Karpas-422 (cell line): ENCODE measurements around the gene RMND5A. TPM values are rescaled to one million over a fixed set of nuclear protein-coding genes. Genes with fewer than 3 reads are reported as not detected.
A peak's percentile ranks its signal among the peaks of the same experiment; 100 is the strongest.
"Not testable (repeated sequence)": the region's sequence is repeated elsewhere in the genome, so short reads cannot be mapped to it uniquely, and the experiment has no call there.

Experiments
- DNase-seq: peaks from one replicate; pipeline ENCODE4 v3.0.0-alpha.2; 2015
- H2AFZ ChIP-seq: fragments of 200-600 bp; sonication (generic); 2 replicates; pipeline ENCODE4 v1.6.1; 2014; ENCODE audit warnings: antibody characterized with exemption, low read length, mixed read lengths
- H3K27ac ChIP-seq: fragments of 200-600 bp; sonication (generic); 2 replicates; pipeline ENCODE4 v1.5.1; 2014; ENCODE audit warnings: mild to moderate bottlenecking, low read length, moderate library complexity
- H3K27me3 ChIP-seq: fragments of 200-600 bp; sonication (generic); 2 replicates; pipeline ENCODE4 v1.6.1; 2014; ENCODE audit warnings: low read length, mixed read lengths
- H3K36me3 ChIP-seq: fragments of 200-600 bp; sonication (generic); 2 replicates; pipeline ENCODE4 v1.6.1; 2014; ENCODE audit warnings: low read length, mixed read lengths; ENCODE audit not compliant: insufficient read depth
- H3K4me1 ChIP-seq: fragments of 200-600 bp; sonication (generic); 2 replicates; pipeline ENCODE4 v1.6.1; 2014; ENCODE audit warnings: mild to moderate bottlenecking, low read length, mixed read lengths
- H3K4me2 ChIP-seq: fragments of 200-600 bp; sonication (generic); 2 replicates; pipeline ENCODE4 v1.6.1; 2014; ENCODE audit warnings: low read length, low read depth, mild to moderate bottlenecking; ENCODE audit not compliant: poor library complexity, severe bottlenecking
- H3K4me3 ChIP-seq: fragments of 200-600 bp; sonication (generic); 2 replicates; pipeline ENCODE4 v1.5.1; 2014; ENCODE audit warnings: mild to moderate bottlenecking, antibody characterized with exemption, low read length, mixed read lengths
- H3K79me2 ChIP-seq: fragments of 200-600 bp; sonication (generic); 2 replicates; pipeline ENCODE4 v1.6.1; 2014; ENCODE audit warnings: mild to moderate bottlenecking, low read length, mixed read lengths
- H3K9ac ChIP-seq: fragments of 200-600 bp; sonication (generic); 2 replicates; pipeline ENCODE4 v1.6.0; 2014; ENCODE audit warnings: low read length
- H3K9me2 ChIP-seq: fragments of 200-600 bp; sonication (generic), shearing (Covaris generic); replicated peaks from 2 replicates; pipeline ENCODE4 v1.6.0; 2014; ENCODE audit warnings: mild to moderate bottlenecking, low read length, moderate library complexity; ENCODE audit not compliant: insufficient read depth
- H3K9me3 ChIP-seq: fragments of 300-700, 200-600 bp; sonication (generic); 2 replicates; pipeline ENCODE4 v1.6.1; 2014; ENCODE audit warnings: low read length, mixed read lengths
- H4K20me1 ChIP-seq: fragments of 200-600 bp; sonication (generic); 2 replicates; pipeline ENCODE4 v1.6.1; 2014; ENCODE audit warnings: mild to moderate bottlenecking, antibody characterized with exemption, low read length, low read depth; ENCODE audit not compliant: insufficient read depth
- total RNA-seq: library from RNA; depleted of rRNA; stranded (reverse); fragments of >200 nt; shearing (Covaris generic); gene quantifications from 2 replicates; pipeline ENCODE4 v1.2.3, GENCODE V29; 2014; ENCODE audit warnings: low replicate concordance

Gene RMND5A
- total RNA-seq, 1 experiment from 2014 or later, result 180 TPM

DNA sequence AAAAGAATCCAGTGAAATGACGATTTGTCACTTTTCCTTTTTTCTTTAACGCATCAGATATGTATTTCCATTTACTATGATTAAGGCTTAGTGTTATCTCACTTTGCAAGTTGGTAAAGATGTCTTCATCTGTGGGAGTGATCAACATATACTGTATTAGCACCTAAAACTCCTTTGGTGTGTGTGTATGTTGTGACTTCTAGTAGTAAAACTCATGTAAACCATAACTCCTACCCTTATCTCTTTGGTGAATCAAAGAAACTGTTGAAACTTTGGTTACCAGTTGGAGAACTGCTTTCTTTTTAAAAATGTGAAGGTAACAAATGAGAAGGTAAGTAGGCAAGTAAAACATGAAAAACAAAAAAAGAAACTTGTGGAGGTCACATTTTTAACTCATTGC is 5.6 kb downstream of the RMND5A start:
- H3K9me3 ChIP-seq, H3K4me1 ChIP-seq, H3K9ac ChIP-seq, H4K20me1 ChIP-seq, H3K27me3 ChIP-seq, H2AFZ ChIP-seq, DNase-seq, H3K4me2 ChIP-seq, H3K36me3 ChIP-seq, H3K27ac ChIP-seq, H3K9me2 ChIP-seq, H3K4me3 ChIP-seq: not testable (repeated sequence)
- peaks cover 28% of the 10 kb centered on the region for H3K79me2 ChIP-seq

DNA sequence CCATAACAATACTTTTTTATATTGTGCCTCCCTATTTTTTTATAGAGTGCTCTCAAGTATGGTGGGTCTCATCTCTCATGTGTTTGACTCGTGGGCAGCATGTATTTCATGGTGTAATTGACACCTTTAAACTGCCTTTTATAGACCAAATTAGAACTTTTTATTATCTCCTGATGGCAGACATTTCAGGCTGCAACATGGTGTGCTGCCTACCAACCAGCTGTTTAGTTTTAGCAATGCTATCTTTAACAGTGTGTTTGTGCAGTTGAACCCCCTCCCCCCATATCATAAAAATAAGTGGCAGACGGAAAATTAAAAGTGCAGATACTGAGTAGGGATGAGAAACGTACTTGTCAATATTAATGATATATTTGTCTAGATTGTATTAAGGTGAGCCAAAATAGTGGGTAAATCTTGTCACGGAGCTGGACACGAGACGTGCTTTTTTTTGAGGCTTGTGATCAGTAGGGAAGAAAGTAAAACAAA is 12.0 kb downstream of the RMND5A start:
- not testable (repeated sequence) for H3K36me3 ChIP-seq, H4K20me1 ChIP-seq, H3K4me1 ChIP-seq, H3K9ac ChIP-seq, H3K4me2 ChIP-seq, H3K27me3 ChIP-seq, H3K9me2 ChIP-seq, H2AFZ ChIP-seq, H3K27ac ChIP-seq, H3K9me3 ChIP-seq, H3K4me3 ChIP-seq
- peaks cover 38% of the 10 kb centered on the region for H3K79me2 ChIP-seq
- DNase-seq, result peak; percentile 16

DNA sequence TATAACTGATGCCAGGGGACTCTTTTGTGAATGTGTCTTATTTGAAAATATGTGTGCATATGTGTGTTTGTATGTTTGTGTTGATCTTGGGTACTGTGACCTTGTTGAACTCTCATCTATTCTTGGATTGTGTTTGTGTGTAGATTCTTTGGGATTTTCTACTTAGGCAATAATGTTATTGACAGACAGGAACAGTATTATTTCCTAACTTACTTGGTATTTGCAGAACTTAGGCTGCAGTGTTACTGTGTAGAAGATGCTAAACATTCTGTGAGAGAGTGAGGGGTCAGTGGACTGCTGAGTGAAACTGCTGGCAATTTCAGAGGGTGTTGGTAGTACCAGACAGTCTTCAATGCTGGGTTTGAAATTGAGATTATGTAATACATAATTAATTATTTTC is 12.7 kb downstream of the RMND5A start:
- H3K9me3 ChIP-seq, result not testable (repeated sequence)

DNA sequence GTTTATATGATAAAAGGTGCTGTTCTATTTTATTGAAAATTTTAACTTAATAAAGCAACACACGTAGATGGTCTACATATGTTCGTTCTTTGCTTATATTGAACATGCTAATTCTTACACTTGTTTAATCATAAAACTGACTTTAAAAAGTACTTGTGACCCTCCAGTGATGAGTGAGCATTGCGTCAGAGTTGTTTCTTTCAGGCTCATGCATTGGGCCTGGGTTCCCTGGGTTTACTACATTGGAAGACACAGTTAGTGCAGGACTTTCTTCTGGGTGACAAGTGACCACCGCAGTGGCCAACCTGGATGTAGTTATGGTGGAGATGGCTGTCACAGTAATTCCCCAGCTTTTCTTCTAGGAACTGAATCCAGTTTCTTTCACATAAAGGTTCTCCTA is 13.4 kb downstream of the RMND5A start:
- peaks cover 34% of the 10 kb centered on the region for H3K79me2 ChIP-seq
- not testable (repeated sequence) for H3K9ac ChIP-seq, H3K9me2 ChIP-seq, H4K20me1 ChIP-seq, H3K4me2 ChIP-seq, H3K4me3 ChIP-seq, H3K27me3 ChIP-seq, DNase-seq, H3K27ac ChIP-seq, H3K36me3 ChIP-seq, H3K9me3 ChIP-seq, H2AFZ ChIP-seq, H3K4me1 ChIP-seq

More for the DNA sequence above, 12.7 kb downstream of the RMND5A start:
- H3K9ac ChIP-seq, H3K9me2 ChIP-seq, H3K4me3 ChIP-seq, DNase-seq, H3K4me1 ChIP-seq, H3K36me3 ChIP-seq, H2AFZ ChIP-seq, H4K20me1 ChIP-seq, H3K27me3 ChIP-seq, H3K4me2 ChIP-seq, H3K27ac ChIP-seq: not testable (repeated sequence)
- peaks cover 37% of the 10 kb centered on the region for H3K79me2 ChIP-seq

DNA sequence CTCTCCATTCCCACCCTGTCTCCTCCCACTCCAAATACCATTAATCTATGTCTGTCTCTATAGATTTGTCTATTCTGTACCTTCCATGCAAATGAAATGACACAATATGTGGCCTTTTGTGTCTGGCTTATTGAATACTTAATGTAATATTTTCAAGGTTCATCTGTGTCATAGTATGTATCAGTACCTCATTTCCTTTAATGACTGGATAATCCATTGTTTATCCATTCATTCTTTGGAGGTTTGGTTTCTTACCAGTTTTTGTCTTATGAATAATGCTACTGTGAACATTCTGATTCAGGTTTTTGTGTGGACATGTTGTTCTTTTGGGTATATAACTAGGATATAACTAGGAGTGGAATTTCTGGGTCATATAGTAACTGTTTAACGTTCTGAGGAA is 14.8 kb downstream of the RMND5A start:
- H3K4me3 ChIP-seq, H3K9ac ChIP-seq, H3K4me1 ChIP-seq, H3K9me3 ChIP-seq, H2AFZ ChIP-seq, H4K20me1 ChIP-seq, H3K4me2 ChIP-seq, H3K9me2 ChIP-seq, H3K27ac ChIP-seq, H3K27me3 ChIP-seq, H3K36me3 ChIP-seq: not testable (repeated sequence)
- peaks cover 25% of the 10 kb centered on the region for H3K79me2 ChIP-seq
- DNase-seq, result peak; percentile 7

DNA sequence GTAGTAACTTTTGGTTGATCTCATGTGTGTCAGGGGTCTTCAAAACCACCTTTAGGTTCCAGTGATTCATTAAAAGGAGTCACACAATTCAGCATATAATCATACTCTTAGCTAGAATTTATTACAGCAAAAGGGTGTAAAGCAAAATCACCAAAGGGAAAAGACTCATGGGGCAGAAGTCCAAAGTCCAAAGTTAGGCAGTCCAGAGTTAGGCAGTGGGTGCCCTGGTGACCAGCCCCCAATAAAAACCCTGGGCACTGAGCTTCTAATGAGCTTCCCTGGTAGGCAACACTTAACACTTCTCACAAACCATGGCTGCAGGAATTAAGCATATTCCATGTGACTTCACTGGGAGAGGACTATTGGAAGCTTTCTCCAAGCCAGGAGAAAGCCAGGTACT is 19.4 kb downstream of the RMND5A start:
- H3K4me2 ChIP-seq, H3K9ac ChIP-seq, H3K27me3 ChIP-seq, H2AFZ ChIP-seq, H3K9me2 ChIP-seq, DNase-seq, H3K4me3 ChIP-seq, H3K36me3 ChIP-seq, H4K20me1 ChIP-seq, H3K4me1 ChIP-seq, H3K27ac ChIP-seq, H3K9me3 ChIP-seq: not testable (repeated sequence)
- H3K79me2 ChIP-seq, result peaks cover 24% of the 10 kb centered on the region

DNA sequence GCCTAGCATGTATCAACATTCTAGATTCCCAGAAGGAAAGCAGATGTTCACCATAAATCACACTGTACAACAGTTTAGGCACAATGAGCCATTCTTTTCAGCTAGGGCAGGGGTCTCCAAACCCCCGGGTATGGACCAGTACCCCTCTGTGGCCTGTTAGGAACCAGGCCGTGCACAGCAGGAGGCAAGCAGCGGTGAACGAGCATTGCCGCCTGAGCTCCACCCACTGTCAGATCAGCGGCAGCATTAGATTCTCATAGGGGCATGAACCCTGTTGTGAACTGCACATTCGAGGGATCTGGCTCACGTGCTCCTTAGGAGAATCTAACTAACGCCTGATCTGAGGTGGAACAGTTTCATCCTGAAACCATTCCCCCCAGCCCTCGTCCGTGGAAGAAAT is 19.8 kb downstream of the RMND5A start:
- H3K79me2 ChIP-seq, result peaks cover 25% of the 10 kb centered on the region
- DNase-seq, H3K9ac ChIP-seq, H3K9me2 ChIP-seq, H2AFZ ChIP-seq, H3K4me1 ChIP-seq, H3K27ac ChIP-seq, H3K4me3 ChIP-seq, H3K4me2 ChIP-seq, H4K20me1 ChIP-seq, H3K9me3 ChIP-seq, H3K36me3 ChIP-seq, H3K27me3 ChIP-seq: not testable (repeated sequence)

DNA sequence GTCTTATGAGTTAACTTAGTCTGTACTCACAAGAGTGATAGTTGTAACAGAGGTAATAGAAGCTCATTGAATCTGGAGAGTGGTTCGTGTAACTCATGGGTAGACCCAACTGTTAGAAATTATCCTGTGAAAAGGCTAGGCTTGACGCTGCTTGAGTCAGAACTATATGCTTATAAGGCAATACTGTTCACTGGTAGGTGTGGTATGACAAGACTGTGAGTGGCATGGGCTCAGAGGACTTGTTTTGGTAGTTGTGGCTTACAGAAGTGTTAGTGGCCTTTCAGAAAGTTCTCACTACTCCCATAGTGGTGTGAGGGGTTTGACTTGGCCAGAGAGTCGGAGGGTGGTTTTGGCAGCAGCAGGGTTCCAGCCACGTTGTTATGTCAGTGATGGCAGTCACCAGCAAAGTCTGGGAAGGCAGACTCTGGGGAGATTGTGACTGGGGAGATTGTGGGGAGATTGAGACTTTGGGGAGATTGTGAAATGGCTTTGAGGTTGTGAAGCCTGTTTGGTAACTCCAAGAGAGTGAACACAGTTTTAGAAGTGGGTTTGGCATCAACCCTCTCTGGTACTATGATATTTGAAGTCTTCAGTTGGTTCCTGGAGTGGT is 21.9 kb downstream of the RMND5A start:
- H4K20me1 ChIP-seq, H2AFZ ChIP-seq, DNase-seq, H3K4me2 ChIP-seq, H3K27ac ChIP-seq, H3K27me3 ChIP-seq, H3K9me2 ChIP-seq, H3K9me3 ChIP-seq, H3K9ac ChIP-seq, H3K4me3 ChIP-seq: not testable (repeated sequence)
- H3K36me3 ChIP-seq, result peaks cover 24% of the 10 kb centered on the region; the same call in 1 of the 2 replicates
- peaks cover 31% of the 10 kb centered on the region for H3K4me1 ChIP-seq
- H3K79me2 ChIP-seq, result peaks cover 42% of the 10 kb centered on the region

DNA sequence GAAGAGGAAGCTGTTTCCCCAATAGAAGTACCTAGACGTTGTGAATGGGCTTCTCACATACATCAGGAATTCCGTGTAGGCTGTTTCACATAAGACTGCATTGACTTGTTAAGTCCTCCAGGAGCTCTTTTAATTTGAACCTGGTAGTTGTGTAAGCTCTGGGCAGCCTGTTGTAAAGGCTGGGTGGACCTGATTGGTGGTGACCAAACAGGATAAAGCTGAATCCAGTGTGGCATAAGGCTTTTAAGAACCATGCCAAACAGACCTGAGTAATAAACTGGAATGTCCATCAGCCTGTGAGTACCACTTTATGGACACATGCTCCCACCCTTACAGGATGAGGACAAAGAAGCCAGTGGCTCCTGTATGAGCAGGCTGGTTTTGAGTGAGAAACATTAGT is 24.1 kb downstream of the RMND5A start:
- no peaks in the 10 kb centered on the region for H4K20me1 ChIP-seq
- peaks cover 50% of the 10 kb centered on the region for H3K4me1 ChIP-seq

More for the DNA sequence above, 24.1 kb downstream of the RMND5A start:
- Histone ChIP-seq H3K4me2 (no peak overlapping the region), H3K9me3 (no peaks in the 10 kb centered on the region), H3K4me3 (no peak overlapping the region), H2AFZ (no peak overlapping the region), H3K79me2 (peaks cover 63% of the 10 kb centered on the region), H3K36me3 (peaks cover 35% of the 10 kb centered on the region), H3K9me2 (no peaks in the 10 kb centered on the region), H3K27ac (no peak overlapping the region), H3K27me3 (no peaks in the 10 kb centered on the region), H3K9ac (no peak overlapping the region)
- DNase-seq, result no peak
